SK-N-MC (cell line): ENCODE data around the gene SLC26A11.

Experiments used
- EZH2 ChIP-seq: fragments of 200-600 bp; sonication (generic); IDR thresholded peaks from one replicate; pipeline ENCODE4 v1.6.1; 2017; ENCODE audit warnings: antibody characterized with exemption
- POLR2AphosphoS5 ChIP-seq: IDR thresholded peaks from 2 replicates; pipeline ENCODE4 v1.6.1; 2012; ENCODE audit warnings: mild to moderate bottlenecking, low read depth, low read length, borderline replicate concordance

- TF ChIP-seq EZH2 (no peak), POLR2AphosphoS5 (no peak)
Measured at GRCh38 chr17:80262775-80263244, 42.6 kb downstream of the SLC26A11 start.
